H9 (cell line): ENCODE results near the gene ACRV1. TPM values are rescaled to one million over a fixed set of nuclear protein-coding genes. Genes with fewer than 3 reads are reported as not detected.

Experiments used
- DNase-seq: peaks from one replicate; pipeline ENCODE4 v3.0.0-alpha.2; 2017
- H2AFZ ChIP-seq: one replicate; pipeline ENCODE4 v1.6.1; 2013; ENCODE audit warnings: mild to moderate bottlenecking, low read length, control low read depth, moderate library complexity
- H2AK5ac ChIP-seq: 2 replicates; pipeline ENCODE4 v1.6.1; 2013; ENCODE audit warnings: low read length, control low read depth, mixed read lengths; ENCODE audit not compliant: insufficient read length
- H2BK120ac ChIP-seq: one replicate; pipeline ENCODE4 v1.6.1; 2013; ENCODE audit warnings: low read depth, mild to moderate bottlenecking, low read length, control low read depth, inconsistent platforms; ENCODE audit not compliant: poor library complexity, severe bottlenecking
- H2BK12ac ChIP-seq: 2 replicates; pipeline ENCODE4 v1.6.1; 2013; ENCODE audit warnings: low read length, control low read depth, mixed read lengths, low read depth; ENCODE audit not compliant: insufficient read length
- H2BK15ac ChIP-seq: 2 replicates; pipeline ENCODE4 v1.6.1; 2013; ENCODE audit warnings: low read depth, low read length, control low read depth
- H2BK20ac ChIP-seq: one replicate; pipeline ENCODE4 v1.6.1; 2013; ENCODE audit warnings: low read depth, mild to moderate bottlenecking, low read length, control low read depth, inconsistent platforms; ENCODE audit not compliant: poor library complexity, severe bottlenecking
- H2BK5ac ChIP-seq: 2 replicates; pipeline ENCODE4 v1.6.1; 2013; ENCODE audit warnings: low read length, control low read depth, mixed read lengths; ENCODE audit not compliant: insufficient read length
- H3K14ac ChIP-seq: 2 replicates; pipeline ENCODE4 v1.6.1; 2013; ENCODE audit warnings: low read length, control low read depth; ENCODE audit not compliant: insufficient read depth
- H3K18ac ChIP-seq: 2 replicates; pipeline ENCODE4 v1.6.1; 2013; ENCODE audit warnings: low read depth, mild to moderate bottlenecking, mixed read lengths, low read length, control low read depth; ENCODE audit not compliant: insufficient read length
- H3K23ac ChIP-seq: 2 replicates; pipeline ENCODE4 v1.6.1; 2013; ENCODE audit warnings: low read length, control low read depth, mixed read lengths, low read depth; ENCODE audit not compliant: insufficient read length
- H3K23me2 ChIP-seq: 2 replicates; pipeline ENCODE4 v1.6.1; 2013; ENCODE audit warnings: low read depth, mild to moderate bottlenecking, mixed read lengths, low read length, control low read depth; ENCODE audit not compliant: insufficient read length, poor library complexity, severe bottlenecking
- H3K27ac ChIP-seq: 2 replicates; pipeline ENCODE4 v1.5.1; 2013; ENCODE audit warnings: low read length, control low read depth, mixed read lengths, low read depth; ENCODE audit not compliant: insufficient read length
- H3K27me3 ChIP-seq: 2 replicates; pipeline ENCODE4 v1.6.1; 2013; ENCODE audit warnings: low read length, control low read depth, inconsistent platforms; ENCODE audit not compliant: insufficient read depth
- H3K4ac ChIP-seq: 2 replicates; pipeline ENCODE4 v1.6.1; 2013; ENCODE audit warnings: low read depth, mild to moderate bottlenecking, control low read depth, inconsistent platforms, low read length, moderate library complexity
- H3K4me1 ChIP-seq: 2 replicates; pipeline ENCODE4 v1.6.1; 2013; ENCODE audit warnings: low read length, control low read depth, inconsistent platforms; ENCODE audit not compliant: insufficient read depth
- H3K4me2 ChIP-seq: 2 replicates; pipeline ENCODE4 v1.6.1; 2013; ENCODE audit warnings: low read length, control low read depth, mixed read lengths; ENCODE audit not compliant: insufficient read length, insufficient read depth
- H3K56ac ChIP-seq: 2 replicates; pipeline ENCODE4 v1.6.1; 2013; ENCODE audit warnings: low read depth, mild to moderate bottlenecking, mixed read lengths, low read length, control low read depth; ENCODE audit not compliant: insufficient read length
- H3K79me1 ChIP-seq: 2 replicates; pipeline ENCODE4 v1.6.1; 2013; ENCODE audit warnings: low read depth, mild to moderate bottlenecking, moderate library complexity, low read length, control low read depth, inconsistent platforms; ENCODE audit not compliant: insufficient read depth, poor library complexity, severe bottlenecking
- H3K79me2 ChIP-seq: 2 replicates; pipeline ENCODE4 v1.6.1; 2013; ENCODE audit warnings: low read length, control low read depth, inconsistent platforms; ENCODE audit not compliant: insufficient read depth
- H3K9ac ChIP-seq: 2 replicates; pipeline ENCODE4 v1.6.1; 2013; ENCODE audit warnings: low read length, control low read depth, mixed read lengths; ENCODE audit not compliant: insufficient read length; ENCODE audit errors: extremely low read depth
- H3K9me3 ChIP-seq: one replicate; pipeline ENCODE4 v1.6.1; 2013; ENCODE audit warnings: low read depth, low read length, inconsistent platforms; ENCODE audit not compliant: control insufficient read depth
- H3T11ph ChIP-seq: one replicate; pipeline ENCODE4 v1.6.1; 2013; ENCODE audit warnings: mild to moderate bottlenecking, low read length, control low read depth, inconsistent platforms
- H4K20me1 ChIP-seq: one replicate; pipeline ENCODE4 v1.6.1; 2013; ENCODE audit not compliant: control insufficient read depth, insufficient read length, insufficient read depth
- H4K5ac ChIP-seq: 2 replicates; pipeline ENCODE4 v1.6.1; 2013; ENCODE audit warnings: low read depth, mild to moderate bottlenecking, mixed read lengths, low read length, control low read depth; ENCODE audit not compliant: insufficient read length
- H4K8ac ChIP-seq: replicated peaks from 2 replicates; pipeline ENCODE4 v1.6.1; 2013; ENCODE audit warnings: low read length, control low read depth, mixed read lengths, low read depth; ENCODE audit not compliant: insufficient read length
- H4K91ac ChIP-seq: 2 replicates; pipeline ENCODE4 v1.6.1; 2013; ENCODE audit warnings: low read depth, mild to moderate bottlenecking, moderate library complexity, mixed read lengths, low read length, control low read depth; ENCODE audit not compliant: insufficient read length
- H3K27ac Mint-ChIP-seq, 3 experiments: 2 replicates in 2 of 3; 3 replicates in 1 of 3; pipeline ENCODE4 v1.8.0; 2020 to 2021; ENCODE audit warnings: mixed read lengths in 3 of 3, mild to moderate bottlenecking in 1 of 3, moderate library complexity in 1 of 3
- H3K27me3 Mint-ChIP-seq: 2 replicates; pipeline ENCODE4 v1.8.0; 2021; ENCODE audit warnings: low read depth, mild to moderate bottlenecking, moderate library complexity, mixed read lengths
- H3K36me3 Mint-ChIP-seq, 3 experiments: 2 replicates in 2 of 3; 3 replicates in 1 of 3; pipeline ENCODE4 v1.8.0; 2020 to 2021; ENCODE audit warnings: low read depth in 3 of 3, mixed read lengths in 3 of 3; ENCODE audit not compliant: insufficient read depth in 1 of 3
- H3K4me1 Mint-ChIP-seq, 2 experiments: 2 replicates each; pipeline ENCODE4 v1.8.0; 2020; ENCODE audit warnings: mixed read lengths in 2 of 2
- H3K4me3 Mint-ChIP-seq, 2 experiments: 2 replicates in 1 of 2; 3 replicates in 1 of 2; pipeline ENCODE4 v1.8.0; 2020 to 2021; ENCODE audit warnings: mild to moderate bottlenecking in 2 of 2, mixed read lengths in 2 of 2, moderate library complexity in 1 of 2
- H3K9me3 Mint-ChIP-seq, 2 experiments: 2 replicates in 1 of 2; 3 replicates in 1 of 2; pipeline ENCODE4 v1.8.0; 2020; ENCODE audit warnings: mild to moderate bottlenecking in 2 of 2, mixed read lengths in 2 of 2, moderate library complexity in 1 of 2
- CTCF ChIP-seq: fragments of 200-600 bp; sonication (generic); conservative IDR thresholded peaks from 3 replicates; pipeline ENCODE4 v1.8.0; 2021; ENCODE audit warnings: antibody characterized with exemption, mild to moderate bottlenecking
- WGBS: extraction: QIAGEN DNeasy Blood & Tissue Kit; methylation state at CpG from one replicate; pipeline ENCODE4 v1.1.7; 2013; ENCODE audit warnings: missing lambda C conversion rate, low lambda C conversion rate, mixed read lengths; ENCODE audit not compliant: insufficient read length; ENCODE audit errors: extremely low coverage; 5-methylcytosine and 5-hydroxymethylcytosine counted together
- total RNA-seq: library from RNA; stranded (reverse); gene quantifications from 2 replicates; pipeline ENCODE4 v1.2.1, GENCODE V29; 2021

The ACRV1 gene
- total RNA-seq, 1 experiment from 2014 or later = not detected

GRCh38 chr11:125671561-125671960, 9.1 kb downstream of the ACRV1 start:
- no peak for DNase-seq

More at GRCh38 chr11:125671561-125671960, 9.1 kb downstream of the ACRV1 start:
- no peak overlapping the region for H4K8ac ChIP-seq
- H3K9me3 Mint-ChIP-seq = peaks cover 0 to 4% of the 10 kb centered on the region in 2 experiments; a peak in 1 of 5 replicates
- H3T11ph ChIP-seq = no peak overlapping the region
- H3K36me3 Mint-ChIP-seq = peaks cover 12 to 37% (median 36%) of the 10 kb centered on the region in 3 experiments
- no peak overlapping the region for H2AFZ ChIP-seq
- H3K9ac ChIP-seq = no peak overlapping the region
- no peak overlapping the region for H2BK12ac ChIP-seq
- no peak overlapping the region for H2BK20ac ChIP-seq
- no peak overlapping the region for H3K27ac Mint-ChIP-seq
- no peak overlapping the region for H2BK5ac ChIP-seq
- H3K4me2 ChIP-seq = no peak overlapping the region
- no peaks in the 10 kb centered on the region for H3K4me1 Mint-ChIP-seq
- H3K18ac ChIP-seq = no peak overlapping the region
- TF ChIP-seq CTCF = no peak
- no peak overlapping the region for H3K14ac ChIP-seq
- H2BK15ac ChIP-seq = no peak overlapping the region
- H3K79me1 ChIP-seq = no peaks in the 10 kb centered on the region
- H4K5ac ChIP-seq = no peak overlapping the region
- H4K91ac ChIP-seq = no peak overlapping the region
- no peak overlapping the region for H2AK5ac ChIP-seq
- no peaks in the 10 kb centered on the region for H3K79me2 ChIP-seq
- no peak overlapping the region for H2BK120ac ChIP-seq
- no peaks in the 10 kb centered on the region for H3K9me3 ChIP-seq
- H3K4ac ChIP-seq = no peak overlapping the region
- no peak overlapping the region for H3K27ac ChIP-seq
- no peaks in the 10 kb centered on the region for H3K27me3 Mint-ChIP-seq
- no peak overlapping the region for H3K4me3 Mint-ChIP-seq
- no CpG with 5 or more reads among the region's 2 CpGs for WGBS
- no peak overlapping the region for H3K56ac ChIP-seq
- no peak overlapping the region for H3K23ac ChIP-seq
- H4K20me1 ChIP-seq = no peaks in the 10 kb centered on the region
- no peaks in the 10 kb centered on the region for H3K27me3 ChIP-seq
- no peaks in the 10 kb centered on the region for H3K23me2 ChIP-seq
- no peaks in the 10 kb centered on the region for H3K4me1 ChIP-seq
